Measurements from ENCODE around the gene RNF144A.

Gene RNF144A

GRCh38 chr2:7053650-7054265 is 136.5 kb downstream of the RNF144A start:
- DNase-seq = no peak

GRCh38 chr2:7057865-7058400 is 140.7 kb downstream of the RNF144A start:
- DNase-seq = no peak

GRCh38 chr2:7060156-7060555 is 142.9 kb downstream of the RNF144A start:
- DNase-seq = no peak

- no peak for DNase-seq
These were observed 143.6 kb downstream of the RNF144A start for GRCh38 chr2:7060631-7061449.

GRCh38 chr2:7061450-7061789 is 144.2 kb downstream of the RNF144A start:
- DNase-seq = no peak

GRCh38 chr2:7061921-7062320 is 144.7 kb downstream of the RNF144A start:
- no peak for DNase-seq

GRCh38 chr2:7063789-7064188 is 146.6 kb downstream of the RNF144A start:
- no peak for DNase-seq

GRCh38 chr2:7068457-7068856 is 151.2 kb downstream of the RNF144A start:
- DNase-seq = no peak

GRCh38 chr2:7070483-7070882 is 153.3 kb downstream of the RNF144A start:
- no peak for DNase-seq

GRCh38 chr2:7071154-7071553 is 153.9 kb downstream of the RNF144A start:
- DNase-seq = no peak

GRCh38 chr2:7071916-7072556 is 154.8 kb downstream of the RNF144A start:
- no peak for DNase-seq

- no peak for DNase-seq
These were observed 156.7 kb downstream of the RNF144A start for GRCh38 chr2:7073901-7074300.

- no peak for DNase-seq
These were observed 158.6 kb downstream of the RNF144A start for GRCh38 chr2:7075834-7076233.

- DNase-seq = no peak
These were observed 160.6 kb downstream of the RNF144A start for GRCh38 chr2:7077660-7078267.

GRCh38 chr2:7083580-7084509 is 166.6 kb downstream of the RNF144A start:
- DNase-seq = no peak

GRCh38 chr2:7084601-7085000 is 167.4 kb downstream of the RNF144A start:
- no peak for DNase-seq

- no peak for DNase-seq
These were observed 172.1 kb downstream of the RNF144A start for GRCh38 chr2:7089284-7089683.

GRCh38 chr2:7089898-7090510 is 172.8 kb downstream of the RNF144A start:
- DNase-seq = no peak

- no peak for DNase-seq
These were observed 176.2 kb downstream of the RNF144A start for GRCh38 chr2:7093376-7093775.
